HCT116 (cell line): ENCODE measurements around the gene PAGE5. TPM values are rescaled to one million over a fixed set of nuclear protein-coding genes. Genes with fewer than 3 reads are reported as not detected.

ENCODE experiments used
- ATAC-seq: fragments of 200-7000 bp; cut with Tn5 transposase; 2 replicates; pipeline ENCODE4 v1.9.1; 2020; ENCODE audit warnings: mild to moderate bottlenecking, moderate library complexity
- Bru-seq: library from RNA; stranded (reverse); fragments of 400-500 nt; gene quantifications from one replicate; lab custom pipeline; 2021; lab: Mats Ljungman, UMichigan
- BruChase-seq, 2 experiments: library from RNA; stranded (reverse); fragments of 400-500 nt; gene quantifications; one replicate each; lab custom pipeline; 2021; lab: Mats Ljungman, UMichigan
- BruUV-seq: library from RNA; stranded (reverse); fragments of 400-500 nt; replicated peaks from 2 replicates; lab custom pipeline; 2021; lab: Mats Ljungman, UMichigan
- CTCF ChIA-PET: fragments of 300-600 bp; sonication (Branson Sonifier 250); formaldehyde crosslinking; loops from one replicate; lab custom pipeline; 2021; ENCODE audit warnings: antibody characterized with exemption; lab: Charles Lee
- POLR2A ChIA-PET: fragments of 300-600, 350-600 bp; sonication (Branson Sonifier 250); formaldehyde crosslinking; loops from one replicate; lab custom pipeline; 2021; ENCODE audit warnings: antibody characterized with exemption; lab: Charles Lee
- RAD21 ChIA-PET, 2 experiments: fragments of 300-600 bp; sonication (Branson Sonifier 250); formaldehyde crosslinking; loops; one replicate each; lab custom pipeline; 2023; ENCODE audit warnings: low total read pairs in 2 of 2; ENCODE audit not compliant: uncharacterized antibody in 2 of 2, unreplicated experiment in 2 of 2, low non-redundant PET in 1 of 2; lab: Charles Lee
- DNase-seq: peaks from one replicate; pipeline ENCODE4 v3.0.0-alpha.2; 2010; ENCODE audit warnings: low read depth, low spot score
- H2AFZ ChIP-seq: fragments of 200-600 bp; shearing (Covaris generic), sonication (generic); 2 replicates; pipeline ENCODE4 v1.6.1; 2017; ENCODE audit warnings: low read depth, mixed run types, mixed read lengths, antibody characterized with exemption, low read length; ENCODE audit not compliant: poor library complexity, severe bottlenecking
- H3K27ac ChIP-seq: 2 replicates; pipeline ENCODE4 v1.5.1; 2012; ENCODE audit warnings: low read depth, low read length
- H3K27me3 ChIP-seq: fragments of 200-600 bp; sonication (generic); 2 replicates; pipeline ENCODE4 v1.6.1; 2016; ENCODE audit warnings: mixed run types, low read length, mixed read lengths; ENCODE audit not compliant: insufficient read depth
- H3K36me3 ChIP-seq, 2 experiments: fragments of 200-500 bp in 1 of 2; fragments of 200-600 bp in 1 of 2; sonication (Bioruptor generic) in 1 of 2; sonication (generic) in 1 of 2; 2 replicates each; pipeline versions ENCODE4 v1.5.1 to v1.6.1; 2014 to 2016; ENCODE audit warnings: low read length in 2 of 2, inconsistent platforms in 1 of 2, mixed read lengths in 1 of 2, mixed run types in 1 of 2; ENCODE audit not compliant: insufficient read depth in 2 of 2, control insufficient read depth in 1 of 2
- H3K4me1 ChIP-seq, 2 experiments: fragments of 200-600 bp in 1 of 2; sonication (generic) in 1 of 2; 2 replicates each; pipeline versions ENCODE4 v1.5.1 to v1.6.1; 2012 to 2017; ENCODE audit warnings: low read length in 2 of 2, inconsistent platforms in 1 of 2, mild to moderate bottlenecking in 1 of 2, mixed read lengths in 1 of 2, mixed run types in 1 of 2, moderate library complexity in 1 of 2; ENCODE audit not compliant: insufficient read depth in 2 of 2, control insufficient read depth in 1 of 2
- H3K4me2 ChIP-seq: fragments of 200-600 bp; sonication (generic); 2 replicates; pipeline ENCODE4 v1.6.1; 2017; ENCODE audit warnings: mixed run types, low read length, mixed read lengths
- H3K4me3 ChIP-seq, 2 experiments: fragments of 200-600 bp in 1 of 2; sonication (generic) in 1 of 2; replicated peaks in 1 of 2; 2 replicates each; pipeline ENCODE4 v1.5.1; 2011 to 2016; ENCODE audit warnings: low read length in 2 of 2, control low read depth in 1 of 2, low read depth in 1 of 2, mild to moderate bottlenecking in 1 of 2, mixed read lengths in 1 of 2, mixed run types in 1 of 2
- H3K79me2 ChIP-seq: fragments of 200-600 bp; sonication (generic); 2 replicates; pipeline ENCODE4 v1.6.1; 2017; ENCODE audit warnings: mild to moderate bottlenecking, mixed run types, low read length, moderate library complexity, mixed read lengths; ENCODE audit not compliant: insufficient read depth
- H3K9ac ChIP-seq: fragments of 200-600 bp; sonication (generic); 2 replicates; pipeline ENCODE4 v1.6.1; 2016; ENCODE audit warnings: low read length, mixed read lengths
- H3K9me2 ChIP-seq: fragments of 200-600 bp; sonication (generic), shearing (Covaris generic); 2 replicates; pipeline ENCODE4 v1.6.1; 2017; ENCODE audit warnings: mixed run types, mild to moderate bottlenecking, moderate library complexity; ENCODE audit not compliant: insufficient read depth
- H3K9me3 ChIP-seq, 2 experiments: fragments of 200-500 bp in 1 of 2; fragments of 200-600 bp in 1 of 2; sonication (Bioruptor generic) in 1 of 2; sonication (generic) in 1 of 2; 2 replicates each; pipeline ENCODE4 v1.6.1; 2014 to 2017; ENCODE audit warnings: low read length in 2 of 2, mixed read lengths in 2 of 2, inconsistent platforms in 1 of 2, low read depth in 1 of 2, mild to moderate bottlenecking in 1 of 2, mixed run types in 1 of 2, moderate library complexity in 1 of 2; ENCODE audit not compliant: control insufficient read depth in 1 of 2, insufficient read depth in 1 of 2
- H4K20me1 ChIP-seq: fragments of 200-600 bp; sonication (generic), shearing (Covaris generic); 2 replicates; pipeline ENCODE4 v1.6.1; 2017; ENCODE audit warnings: mixed run types, mild to moderate bottlenecking, moderate library complexity; ENCODE audit not compliant: insufficient read depth
- CBX3 ChIP-seq: IDR thresholded peaks from 2 replicates; pipeline ENCODE4 v1.6.1; 2012; ENCODE audit warnings: low read depth
- CEBPB ChIP-seq: IDR thresholded peaks from 2 replicates; pipeline ENCODE4 v1.6.1; 2012; ENCODE audit warnings: low read depth
- CTCF ChIP-seq, 3 experiments: fragments of 200-600 bp in 1 of 3; sonication (generic) in 1 of 3; IDR thresholded peaks in 2 of 3; conservative IDR thresholded peaks in 1 of 3; 2 replicates each; pipeline ENCODE4 v1.5.1; 2012 to 2017; ENCODE audit warnings: low read depth in 2 of 3, low read length in 2 of 3, antibody characterized with exemption in 1 of 3, borderline replicate concordance in 1 of 3, control low read depth in 1 of 3, mild to moderate bottlenecking in 1 of 3, mixed read lengths in 1 of 3, mixed run types in 1 of 3, moderate library complexity in 1 of 3; ENCODE audit not compliant: insufficient read depth in 1 of 3
- EGR1 ChIP-seq: IDR thresholded peaks from 2 replicates; pipeline ENCODE4 v1.6.1; 2012; ENCODE audit warnings: low read depth
- ELF1 ChIP-seq: IDR thresholded peaks from 2 replicates; pipeline ENCODE4 v1.6.1; 2012; ENCODE audit warnings: low read depth, borderline replicate concordance
- EZH2 ChIP-seq: fragments of 200-600 bp; sonication (generic); IDR thresholded peaks from 2 replicates; pipeline ENCODE4 v1.6.1; 2017; ENCODE audit warnings: antibody characterized with exemption, mixed run types
- EZH2phosphoT487 ChIP-seq: fragments of 200-600 bp; IDR thresholded peaks from 2 replicates; pipeline ENCODE4 v1.6.1; 2018; ENCODE audit warnings: antibody characterized with exemption, borderline replicate concordance
- FOSL1 ChIP-seq: IDR thresholded peaks from 2 replicates; pipeline ENCODE4 v1.6.1; 2012; ENCODE audit warnings: low read depth
- MAX ChIP-seq: IDR thresholded peaks from 2 replicates; pipeline ENCODE4 v1.6.1; 2012
- POLR2A ChIP-seq: IDR thresholded peaks from 2 replicates; pipeline ENCODE4 v1.7.0; 2011; ENCODE audit warnings: borderline replicate concordance; ENCODE audit not compliant: insufficient read depth, insufficient read length; ENCODE audit errors: extremely low read depth
- POLR2AphosphoS5 ChIP-seq: IDR thresholded peaks from 2 replicates; pipeline ENCODE4 v1.6.1; 2011; ENCODE audit warnings: mild to moderate bottlenecking, low read depth, low read length, moderate library complexity
- RAD21 ChIP-seq: IDR thresholded peaks from 2 replicates; pipeline ENCODE4 v1.6.1; 2012; ENCODE audit warnings: low read depth, mild to moderate bottlenecking
- SIN3A ChIP-seq: IDR thresholded peaks from 2 replicates; pipeline ENCODE4 v1.6.1; 2012; ENCODE audit warnings: low read depth
- SP1 ChIP-seq: IDR thresholded peaks from 2 replicates; pipeline ENCODE4 v1.6.1; 2012; ENCODE audit warnings: low read depth
- SRF ChIP-seq: IDR thresholded peaks from 2 replicates; pipeline ENCODE4 v1.6.1; 2012; ENCODE audit warnings: low read depth
- YY1 ChIP-seq: IDR thresholded peaks from 2 replicates; pipeline ENCODE4 v1.6.1; 2011; ENCODE audit warnings: low read length, low read depth, moderate library complexity, mild to moderate bottlenecking; ENCODE audit not compliant: insufficient replicate concordance; ENCODE audit errors: extremely low read depth
- ZFX ChIP-seq: fragments of 450-650 bp; IDR thresholded peaks from 2 replicates; pipeline ENCODE4 v1.6.1; 2017
- ZNF274 ChIP-seq: fragments of 200-500 bp; sonication (Bioruptor generic); IDR thresholded peaks from 2 replicates; pipeline ENCODE4 v1.6.1; 2014; ENCODE audit warnings: mild to moderate bottlenecking, low read depth, low read length, inconsistent platforms
- intact Hi-C: fragments of 100-400 bp; cut with micrococcal nuclease; formaldehyde crosslinking; loops from 2 replicates; pipeline ENCODE4 v1.10.0; 2022
- long read RNA-seq: library from polyadenylated mRNA; unstranded; transcript quantifications from one replicate; pipeline ENCODE4 v2.0.0, GENCODE V29; 2021; ENCODE audit not compliant: unreplicated experiment
- polyA plus RNA-seq: library from polyadenylated mRNA; unstranded; fragments of >200 nt; gene quantifications from 2 replicates; pipeline ENCODE4 v1.2.1, GENCODE V29; 2012; ENCODE audit warnings: missing spikeins
- total RNA-seq: library from RNA; stranded (reverse); gene quantifications from one replicate; pipeline ENCODE4 v1.2.1, GENCODE V29; 2021; ENCODE audit not compliant: unreplicated experiment
- TF ChIP-seq, protein P1 (sequence below): IDR thresholded peaks from 2 replicates; pipeline ENCODE4 v1.6.1; 2012
- TF ChIP-seq, protein P2 (sequence below): IDR thresholded peaks from 2 replicates; pipeline ENCODE4 v1.6.1; 2012; ENCODE audit warnings: low read depth

The PAGE5 gene
- total RNA-seq (not detected), Bru-seq, nascent RNA (percentile 17 among the genes with signal in this experiment), BruChase-seq, experiment 1, labeled RNA remaining after a 6-hour chase (not detected), BruChase-seq, experiment 2, labeled RNA remaining after a 2-hour chase (not detected)
- not detected in 2 replicates for polyA plus RNA-seq
- long read RNA-seq: 0 reads

DNA sequence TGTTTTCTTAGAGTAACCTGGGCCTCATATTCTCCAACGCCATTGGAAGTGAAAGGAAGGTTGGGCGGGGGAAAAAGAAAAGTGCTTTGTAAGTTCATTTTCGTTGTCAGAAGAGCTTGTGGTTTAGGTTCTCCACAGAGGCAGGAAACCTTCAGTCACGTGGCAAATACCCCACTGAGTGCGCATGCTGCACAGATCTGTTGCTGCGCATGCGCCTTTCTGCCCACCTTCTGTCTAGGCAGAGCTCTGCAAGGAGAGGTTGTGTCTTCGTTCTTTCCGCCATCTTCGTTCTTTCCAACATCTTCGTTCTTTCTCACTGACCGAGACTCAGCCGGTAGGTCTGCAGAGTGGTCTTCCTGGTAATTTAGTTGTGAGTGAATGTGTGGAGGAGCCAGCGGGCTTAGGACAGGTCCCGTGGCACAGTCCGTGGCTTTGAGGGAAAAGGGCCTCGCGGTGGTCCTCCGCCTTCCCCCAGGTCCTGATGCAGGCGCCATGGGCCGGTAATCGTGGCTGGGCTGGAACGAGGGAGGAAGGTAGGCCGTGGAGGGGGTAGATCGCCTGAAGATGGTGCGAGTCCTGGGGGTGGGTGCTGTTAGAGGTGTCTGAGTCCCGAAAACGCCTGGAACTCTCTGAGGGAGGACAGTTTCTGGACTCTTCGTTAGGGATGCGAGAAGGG lies at the start of gene PAGE5:
Gene PAGE5, plus strand, starts transcription at position 228 of the 676 bp plus-strand sequence. CDS start 1,037 bp downstream, outside the sequence.
- no peaks in the 10 kb centered on the region; the same call in 1 of the 2 replicates for H3K27me3 ChIP-seq
- ATAC-seq (no peak), DNase-seq (no peak)
- CTCF ChIA-PET: no interaction called here
- RAD21 ChIA-PET: no interaction called here
- no peak within 1 kb of the TSS for H3K27ac ChIP-seq
- POLR2A ChIA-PET: no interaction called here
- no peaks in the 10 kb centered on the region for H3K79me2 ChIP-seq
- H4K20me1 ChIP-seq: no peaks in the 10 kb centered on the region
- no peak within 1 kb of the TSS for H3K9ac ChIP-seq
- H3K9me2 ChIP-seq: no peaks in the 10 kb centered on the region
- H2AFZ ChIP-seq: no peak within 1 kb of the TSS
- no peak within 1 kb of the TSS for H3K4me2 ChIP-seq
- BruUV-seq: no TSS peak
- H3K9me3 ChIP-seq: no peaks in the 10 kb centered on the region
- no peak for TF ChIP-seq SP1
- no peak for TF ChIP-seq POLR2A
- TF ChIP-seq SIN3A: no peak
- no peak for TF ChIP-seq ZNF274
- no peak for TF ChIP-seq ELF1
- TF ChIP-seq CBX3: no peak
- TF ChIP-seq, protein P1, sequence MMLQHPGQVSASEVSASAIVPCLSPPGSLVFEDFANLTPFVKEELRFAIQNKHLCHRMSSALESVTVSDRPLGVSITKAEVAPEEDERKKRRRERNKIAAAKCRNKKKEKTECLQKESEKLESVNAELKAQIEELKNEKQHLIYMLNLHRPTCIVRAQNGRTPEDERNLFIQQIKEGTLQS: no peak
- no peak for TF ChIP-seq CTCF (IDR thresholded peaks at IDR 0.05 in 2 of 3, conservative IDR thresholded peaks at IDR 0.05 in 1 of 3; ENCODE audit: borderline replicate concordance in 1 of 3, insufficient read depth in 1 of 3, low read depth in 2 of 3, low read length in 2 of 3)
- no peak for TF ChIP-seq EZH2
- TF ChIP-seq YY1: no peak
- no peak for TF ChIP-seq RAD21
- TF ChIP-seq CEBPB: no peak
- TF ChIP-seq FOSL1: no peak
- TF ChIP-seq SRF: no peak
- TF ChIP-seq, protein P2, sequence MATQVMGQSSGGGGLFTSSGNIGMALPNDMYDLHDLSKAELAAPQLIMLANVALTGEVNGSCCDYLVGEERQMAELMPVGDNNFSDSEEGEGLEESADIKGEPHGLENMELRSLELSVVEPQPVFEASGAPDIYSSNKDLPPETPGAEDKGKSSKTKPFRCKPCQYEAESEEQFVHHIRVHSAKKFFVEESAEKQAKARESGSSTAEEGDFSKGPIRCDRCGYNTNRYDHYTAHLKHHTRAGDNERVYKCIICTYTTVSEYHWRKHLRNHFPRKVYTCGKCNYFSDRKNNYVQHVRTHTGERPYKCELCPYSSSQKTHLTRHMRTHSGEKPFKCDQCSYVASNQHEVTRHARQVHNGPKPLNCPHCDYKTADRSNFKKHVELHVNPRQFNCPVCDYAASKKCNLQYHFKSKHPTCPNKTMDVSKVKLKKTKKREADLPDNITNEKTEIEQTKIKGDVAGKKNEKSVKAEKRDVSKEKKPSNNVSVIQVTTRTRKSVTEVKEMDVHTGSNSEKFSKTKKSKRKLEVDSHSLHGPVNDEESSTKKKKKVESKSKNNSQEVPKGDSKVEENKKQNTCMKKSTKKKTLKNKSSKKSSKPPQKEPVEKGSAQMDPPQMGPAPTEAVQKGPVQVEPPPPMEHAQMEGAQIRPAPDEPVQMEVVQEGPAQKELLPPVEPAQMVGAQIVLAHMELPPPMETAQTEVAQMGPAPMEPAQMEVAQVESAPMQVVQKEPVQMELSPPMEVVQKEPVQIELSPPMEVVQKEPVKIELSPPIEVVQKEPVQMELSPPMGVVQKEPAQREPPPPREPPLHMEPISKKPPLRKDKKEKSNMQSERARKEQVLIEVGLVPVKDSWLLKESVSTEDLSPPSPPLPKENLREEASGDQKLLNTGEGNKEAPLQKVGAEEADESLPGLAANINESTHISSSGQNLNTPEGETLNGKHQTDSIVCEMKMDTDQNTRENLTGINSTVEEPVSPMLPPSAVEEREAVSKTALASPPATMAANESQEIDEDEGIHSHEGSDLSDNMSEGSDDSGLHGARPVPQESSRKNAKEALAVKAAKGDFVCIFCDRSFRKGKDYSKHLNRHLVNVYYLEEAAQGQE: no peak
- TF ChIP-seq EGR1: no peak
- TF ChIP-seq EZH2phosphoT487: no peak
- TF ChIP-seq MAX: no peak
- TF ChIP-seq ZFX: no peak
- no peak for TF ChIP-seq POLR2AphosphoS5
- intact Hi-C loops: no loop called here
- no peak within 1 kb of the TSS for H3K4me3 ChIP-seq
- no peaks in the 10 kb centered on the region for H3K36me3 ChIP-seq
- no peaks in the 10 kb centered on the region for H3K4me1 ChIP-seq
